ENCODE results near the gene DOCK4.

GRCh38 chr7:112136271-112137008 lies 69.8 kb downstream of the DOCK4 start:
- TF ChIP-seq CTCF (IDR thresholded peaks at IDR 0.05), result no peak
- no peak for TF ChIP-seq EP300 (IDR thresholded peaks at IDR 0.05)
- TF ChIP-seq POLR2A (IDR thresholded peaks at IDR 0.05), result no peak
